HG02610 (cell line): ENCODE results near the gene AP2B1.

Experiments
- ATAC-seq: cut with Tn5 transposase; IDR thresholded peaks from one replicate; pipeline ENCODE4 v1.9.1; 2021; ENCODE audit warnings: mild to moderate bottlenecking, moderate library complexity; ENCODE audit not compliant: unreplicated experiment

The AP2B1 gene

GRCh38 chr17:35621768-35622167, 34.6 kb downstream of the AP2B1 start:
- ATAC-seq: no peak

GRCh38 chr17:35627417-35627816, 40.3 kb downstream of the AP2B1 start:
- no peak for ATAC-seq

GRCh38 chr17:35630530-35631148, 43.5 kb downstream of the AP2B1 start:
- ATAC-seq: no peak

GRCh38 chr17:35641032-35641431, 53.9 kb downstream of the AP2B1 start:
- no peak for ATAC-seq

- no peak for ATAC-seq
These were observed 58.8 kb downstream of the AP2B1 start for GRCh38 chr17:35645923-35646322.

GRCh38 chr17:35651467-35651866, 64.3 kb downstream of the AP2B1 start:
- ATAC-seq: no peak

- no peak for ATAC-seq
These were observed 66.7 kb downstream of the AP2B1 start for GRCh38 chr17:35653619-35654361.

- no peak for ATAC-seq
These were observed 68.2 kb downstream of the AP2B1 start for GRCh38 chr17:35655303-35655702.

- no peak for ATAC-seq
These were observed 73.8 kb downstream of the AP2B1 start for GRCh38 chr17:35660902-35661301.

GRCh38 chr17:35664685-35665084, 77.6 kb downstream of the AP2B1 start:
- no peak for ATAC-seq

GRCh38 chr17:35665662-35666061, 78.5 kb downstream of the AP2B1 start:
- ATAC-seq: no peak

GRCh38 chr17:35666070-35666469, 78.9 kb downstream of the AP2B1 start:
- no peak for ATAC-seq

- ATAC-seq: no peak
These were observed 79.9 kb downstream of the AP2B1 start for GRCh38 chr17:35666967-35667532.

- ATAC-seq: no peak
These were observed 81.7 kb downstream of the AP2B1 start for GRCh38 chr17:35668802-35669201.

- ATAC-seq: no peak
These were observed 87.4 kb downstream of the AP2B1 start for GRCh38 chr17:35674552-35674951.

GRCh38 chr17:35676441-35676840, 89.3 kb downstream of the AP2B1 start:
- no peak for ATAC-seq

- no peak for ATAC-seq
These were observed 92.0 kb downstream of the AP2B1 start for GRCh38 chr17:35679007-35679682.

- ATAC-seq: no peak
These were observed 96.5 kb downstream of the AP2B1 start for GRCh38 chr17:35683591-35683990.

GRCh38 chr17:35684055-35684802, 97.1 kb downstream of the AP2B1 start:
- no peak for ATAC-seq

- ATAC-seq: no peak
These were observed 105.5 kb downstream of the AP2B1 start for GRCh38 chr17:35692512-35693210.
